ENCODE results near the gene WRNIP1.

WRNIP1 gene

GRCh38 chr6:2802521-2803060 lies 37.4 kb downstream of the WRNIP1 start:
- Histone ChIP-seq H3K4me2 (ENCODE audit: low read depth, low read length, poor library complexity, severe bottlenecking) (no peak overlapping the region), H3K9me3 (ENCODE audit: insufficient read depth, low read depth, low read length) (no peaks in the 10 kb centered on the region)

GRCh38 chr6:2803731-2804429 lies 38.7 kb downstream of the WRNIP1 start:
- H3K4me1 ChIP-seq (ENCODE audit: insufficient read depth, low read length, poor library complexity, severe bottlenecking): peaks cover 43% of the 10 kb centered on the region
- TF ChIP-seq CTCF (conservative IDR thresholded peaks at IDR 0.05; ENCODE audit: low read length) (no peak), EZH2phosphoT487 (IDR thresholded peaks at IDR 0.05; ENCODE audit: borderline replicate concordance) (no peak)
- H3K79me2 ChIP-seq (ENCODE audit: insufficient read depth, low read length): no peaks in the 10 kb centered on the region
- H3K9me2 ChIP-seq (replicated peaks; ENCODE audit: low read depth, low read length): no peaks in the 10 kb centered on the region
- no peak overlapping the region for H3K9ac ChIP-seq (ENCODE audit: low read depth, low read length, poor library complexity, severe bottlenecking)
- H3K4me3 ChIP-seq (ENCODE audit: low read length, poor library complexity, severe bottlenecking): no peak overlapping the region
- no peaks in the 10 kb centered on the region for H3K36me3 ChIP-seq (ENCODE audit: insufficient read depth, low read length)
- no peaks in the 10 kb centered on the region for H4K20me1 ChIP-seq (ENCODE audit: insufficient read depth, low read length, poor library complexity, severe bottlenecking)
- no peak overlapping the region for H3K4me2 ChIP-seq (ENCODE audit: low read depth, low read length, poor library complexity, severe bottlenecking)
- no peaks in the 10 kb centered on the region for H3K9me3 ChIP-seq (ENCODE audit: insufficient read depth, low read depth, low read length)
- H3F3A ChIP-seq (ENCODE audit: low read depth): 0 out of 2 replicates have a peak, but pooled peaks cover 6% of the 10 kb centered on the region
- no peaks in the 10 kb centered on the region for H3K27me3 ChIP-seq (ENCODE audit: insufficient read depth, low read length, poor library complexity, severe bottlenecking)
- H2AFZ ChIP-seq (ENCODE audit: low read length): no peak overlapping the region

More at GRCh38 chr6:2802521-2803060, 37.4 kb downstream of the WRNIP1 start:
- no peak overlapping the region for H3K4me3 ChIP-seq (ENCODE audit: low read length, poor library complexity, severe bottlenecking)
- H3K4me1 ChIP-seq (ENCODE audit: insufficient read depth, low read length, poor library complexity, severe bottlenecking): peaks cover 52% of the 10 kb centered on the region
- no peak overlapping the region for H2AFZ ChIP-seq (ENCODE audit: low read length)
- H3F3A ChIP-seq (ENCODE audit: low read depth): 0 out of 2 replicates have a peak, but pooled peaks cover 6% of the 10 kb centered on the region
- no peaks in the 10 kb centered on the region for H3K27me3 ChIP-seq (ENCODE audit: insufficient read depth, low read length, poor library complexity, severe bottlenecking)
- TF ChIP-seq CTCF (conservative IDR thresholded peaks at IDR 0.05; ENCODE audit: low read length) (no peak), EZH2phosphoT487 (IDR thresholded peaks at IDR 0.05; ENCODE audit: borderline replicate concordance) (no peak)
- no peaks in the 10 kb centered on the region for H3K9me2 ChIP-seq (replicated peaks; ENCODE audit: low read depth, low read length)
- H3K9ac ChIP-seq (ENCODE audit: low read depth, low read length, poor library complexity, severe bottlenecking): no peak overlapping the region
- H3K36me3 ChIP-seq (ENCODE audit: insufficient read depth, low read length): no peaks in the 10 kb centered on the region
- H4K20me1 ChIP-seq (ENCODE audit: insufficient read depth, low read length, poor library complexity, severe bottlenecking): no peaks in the 10 kb centered on the region
- no peaks in the 10 kb centered on the region for H3K79me2 ChIP-seq (ENCODE audit: insufficient read depth, low read length)

GRCh38 chr6:2804516-2804915 lies 39.3 kb downstream of the WRNIP1 start:
- H3K9me2 ChIP-seq (replicated peaks; ENCODE audit: low read depth, low read length): no peaks in the 10 kb centered on the region
- TF ChIP-seq EZH2phosphoT487 (IDR thresholded peaks at IDR 0.05; ENCODE audit: borderline replicate concordance): no peak
- TF ChIP-seq CTCF (conservative IDR thresholded peaks at IDR 0.05; ENCODE audit: low read length): no peak

More at GRCh38 chr6:2804516-2804915, 39.3 kb downstream of the WRNIP1 start:
- Histone ChIP-seq H3F3A (ENCODE audit: low read depth) (0 out of 2 replicates have a peak, but pooled peaks cover 6% of the 10 kb centered on the region), H3K36me3 (ENCODE audit: insufficient read depth, low read length) (no peaks in the 10 kb centered on the region), H3K27me3 (ENCODE audit: insufficient read depth, low read length, poor library complexity, severe bottlenecking) (no peaks in the 10 kb centered on the region), H3K9me3 (ENCODE audit: insufficient read depth, low read depth, low read length) (no peaks in the 10 kb centered on the region), H2AFZ (ENCODE audit: low read length) (no peak overlapping the region), H3K4me2 (ENCODE audit: low read depth, low read length, poor library complexity, severe bottlenecking) (no peak overlapping the region), H4K20me1 (ENCODE audit: insufficient read depth, low read length, poor library complexity, severe bottlenecking) (no peaks in the 10 kb centered on the region), H3K4me3 (ENCODE audit: low read length, poor library complexity, severe bottlenecking) (no peak overlapping the region), H3K4me1 (ENCODE audit: insufficient read depth, low read length, poor library complexity, severe bottlenecking) (peaks cover 44% of the 10 kb centered on the region), H3K9ac (ENCODE audit: low read depth, low read length, poor library complexity, severe bottlenecking) (no peak overlapping the region), H3K79me2 (ENCODE audit: insufficient read depth, low read length) (no peaks in the 10 kb centered on the region)
